Measurements from ENCODE around the gene TMEM255A.
A peak's percentile ranks its signal among the peaks of the same experiment; 100 is the strongest.
"Not testable (repeated sequence)": the region's sequence is repeated elsewhere in the genome, so short reads cannot be mapped to it uniquely, and the experiment has no call there.

Gene TMEM255A

DNA sequence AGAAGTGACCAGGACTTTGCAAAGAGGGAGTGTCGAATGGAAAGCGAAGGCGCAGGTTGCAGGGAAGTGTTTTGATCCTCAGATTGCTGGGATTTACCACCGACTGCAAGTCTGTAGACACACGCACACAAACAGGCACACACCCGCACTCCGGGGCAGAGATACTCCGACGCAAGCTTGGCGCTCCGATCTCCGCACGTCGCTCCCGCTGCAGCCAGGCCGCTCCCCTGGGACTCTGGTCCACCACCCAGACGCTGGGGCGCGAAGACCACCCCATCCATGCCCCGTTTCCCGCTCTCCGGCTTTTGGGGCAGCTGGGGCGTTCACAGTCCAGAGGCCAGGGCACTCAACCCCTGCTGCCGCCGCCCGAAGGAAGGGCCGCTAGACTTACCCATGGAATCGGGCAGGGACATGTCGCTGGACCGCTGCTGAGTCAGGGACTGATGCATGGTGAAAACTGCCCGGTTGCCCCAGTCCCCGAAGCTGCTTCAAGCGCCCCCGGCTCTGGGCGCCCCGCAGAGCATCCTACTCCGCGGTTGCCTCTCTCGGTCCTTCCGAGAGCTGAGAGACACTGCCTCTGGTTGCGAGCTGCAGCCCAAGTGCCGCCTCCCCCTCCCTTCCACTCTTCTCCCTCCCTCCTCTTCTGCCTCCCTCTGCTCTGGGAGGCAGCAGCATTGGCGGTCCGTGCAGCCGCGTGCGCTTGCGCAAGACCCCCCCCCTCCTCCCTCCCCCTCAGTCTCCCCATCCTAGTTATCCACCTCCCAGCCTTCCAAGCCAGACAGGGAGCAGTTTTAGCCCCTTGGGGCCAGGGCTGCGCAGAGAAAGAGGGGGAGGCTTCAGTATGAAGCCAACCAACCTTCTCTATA, at the start of gene TMEM255A:
TSS of gene TMEM255A (minus strand) at position 601 of the 866 bp plus-strand sequence. CDS start at position 449, 152 bp downstream.
- H3K9ac ChIP-seq (ENCODE audit: low read length): peak within 1 kb of the TSS; percentile 70
- peaks cover 97% of the 10 kb centered on the region for H3K27me3 ChIP-seq (ENCODE audit: control insufficient read depth, insufficient read depth, low read length)
- peak within 1 kb of the TSS; percentile 84 for H3K4me3 ChIP-seq (ENCODE audit: low read depth, low read length)
- H3K36me3 ChIP-seq (ENCODE audit: control insufficient read depth, insufficient read depth, low read length): no peaks in the 10 kb centered on the region
- no peaks in the 10 kb centered on the region for H3K9me3 ChIP-seq (ENCODE audit: control insufficient read depth, insufficient read depth, low read depth, low read length)
- H3K27ac ChIP-seq (ENCODE audit: low read depth, low read length): no peak within 1 kb of the TSS
- H3K4me1 ChIP-seq (ENCODE audit: control insufficient read depth, insufficient read depth, low read length): peaks cover 21% of the 10 kb centered on the region

DNA sequence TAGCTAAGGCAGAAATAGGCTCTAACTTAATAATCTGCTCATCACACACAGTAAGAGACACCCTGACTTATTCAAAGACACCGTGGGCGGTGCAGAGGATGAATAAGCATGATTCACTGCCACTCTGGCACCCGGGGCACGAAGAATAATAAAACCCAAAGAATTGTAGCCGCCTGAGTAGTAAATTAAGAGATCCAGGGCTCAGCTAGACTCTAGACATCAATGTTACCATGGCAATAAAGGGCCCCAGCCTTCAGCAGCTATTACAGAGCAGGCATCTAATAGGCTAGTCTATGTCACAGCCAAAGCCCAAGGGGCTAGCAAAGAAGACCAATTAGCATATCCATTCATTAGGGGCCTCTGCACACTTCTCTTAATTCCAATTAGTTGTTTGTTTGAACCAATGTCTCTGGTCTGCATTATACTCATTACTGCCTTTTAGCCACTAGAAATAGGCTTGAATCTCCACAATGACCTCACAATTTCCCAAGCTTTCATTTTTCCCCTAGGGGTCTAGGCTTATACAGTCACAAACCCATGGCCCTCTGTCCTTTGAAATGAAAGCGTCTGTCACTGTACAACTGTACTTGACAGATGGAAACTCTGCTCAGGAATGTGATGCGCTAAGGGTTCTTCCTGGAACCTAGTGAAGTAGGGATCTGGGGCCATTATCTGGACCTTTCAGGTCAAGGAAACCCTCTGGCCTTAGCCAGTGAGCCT, 47.6 kb upstream of the TMEM255A start:
- Histone ChIP-seq H3K4me1 (ENCODE audit: control insufficient read depth, insufficient read depth, low read length) (peaks cover 8% of the 10 kb centered on the region; the same call in 1 of the 2 replicates), H3K9me3 (ENCODE audit: control insufficient read depth, insufficient read depth, low read depth, low read length) (no peaks in the 10 kb centered on the region), H3K4me3 (ENCODE audit: low read depth, low read length) (no peak overlapping the region), H3K9ac (ENCODE audit: low read length) (no peak overlapping the region), H3K27ac (ENCODE audit: low read depth, low read length) (no peak overlapping the region), H3K27me3 (ENCODE audit: control insufficient read depth, insufficient read depth, low read length) (peaks cover 8% of the 10 kb centered on the region; the same call in 1 of the 2 replicates), H3K36me3 (ENCODE audit: control insufficient read depth, insufficient read depth, low read length) (no peaks in the 10 kb centered on the region)

DNA sequence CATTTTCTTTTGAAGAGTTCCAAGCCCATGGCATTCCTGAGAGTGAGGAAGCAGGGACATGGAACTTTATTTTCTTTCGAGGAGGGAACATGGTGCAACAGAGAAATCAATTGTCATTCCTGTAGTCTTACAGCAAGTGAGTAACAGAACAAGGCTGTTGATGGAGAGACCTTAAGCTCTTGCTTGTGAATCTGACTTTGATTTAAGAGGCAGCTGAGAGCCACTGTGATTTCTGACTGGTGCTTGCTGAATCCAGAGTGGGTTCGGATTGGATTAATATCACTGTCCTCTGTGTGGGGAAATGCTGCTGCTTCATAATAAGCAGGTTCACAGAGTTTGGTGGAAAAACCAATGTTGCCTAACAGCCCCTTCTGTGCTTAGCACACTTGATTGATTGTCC, 45.9 kb upstream of the TMEM255A start:
- Histone ChIP-seq H3K27me3 (ENCODE audit: control insufficient read depth, insufficient read depth, low read length) (peaks cover 4% of the 10 kb centered on the region; the same call in 1 of the 2 replicates), H3K9ac (ENCODE audit: low read length) (no peak overlapping the region), H3K9me3 (ENCODE audit: control insufficient read depth, insufficient read depth, low read depth, low read length) (no peaks in the 10 kb centered on the region), H3K27ac (ENCODE audit: low read depth, low read length) (no peak overlapping the region), H3K4me3 (ENCODE audit: low read depth, low read length) (no peak overlapping the region), H3K36me3 (ENCODE audit: control insufficient read depth, insufficient read depth, low read length) (no peaks in the 10 kb centered on the region), H3K4me1 (ENCODE audit: control insufficient read depth, insufficient read depth, low read length) (peaks cover 8% of the 10 kb centered on the region; the same call in 1 of the 2 replicates)

DNA sequence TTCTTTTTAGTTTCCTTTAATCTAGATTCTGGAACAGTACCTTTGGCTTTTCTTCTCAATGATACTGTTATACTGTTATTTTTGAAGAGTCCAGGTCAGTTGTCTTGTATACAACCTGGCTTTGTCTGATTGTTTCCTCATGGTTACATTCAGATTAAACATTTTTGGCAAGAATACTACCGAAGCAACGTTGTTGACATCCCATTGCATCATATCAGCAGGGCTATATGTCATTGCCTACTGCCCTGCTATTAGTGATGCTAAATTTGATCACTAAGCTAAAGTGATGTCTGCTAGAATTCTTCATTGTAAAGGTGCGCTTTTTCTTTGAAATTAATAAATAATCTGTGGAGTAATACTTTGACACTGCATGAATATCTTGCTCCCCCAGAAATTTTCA, 44.8 kb upstream of the TMEM255A start:
- Histone ChIP-seq H3K27me3 (ENCODE audit: control insufficient read depth, insufficient read depth, low read length) (no peaks in the 10 kb centered on the region; the same call in 1 of the 2 replicates), H3K36me3 (ENCODE audit: control insufficient read depth, insufficient read depth, low read length) (no peaks in the 10 kb centered on the region), H3K4me1 (ENCODE audit: control insufficient read depth, insufficient read depth, low read length) (peaks cover 8% of the 10 kb centered on the region; the same call in 1 of the 2 replicates), H3K9ac (ENCODE audit: low read length) (no peak overlapping the region), H3K27ac (ENCODE audit: low read depth, low read length) (no peak overlapping the region), H3K9me3 (ENCODE audit: control insufficient read depth, insufficient read depth, low read depth, low read length) (no peaks in the 10 kb centered on the region), H3K4me3 (ENCODE audit: low read depth, low read length) (no peak overlapping the region)

DNA sequence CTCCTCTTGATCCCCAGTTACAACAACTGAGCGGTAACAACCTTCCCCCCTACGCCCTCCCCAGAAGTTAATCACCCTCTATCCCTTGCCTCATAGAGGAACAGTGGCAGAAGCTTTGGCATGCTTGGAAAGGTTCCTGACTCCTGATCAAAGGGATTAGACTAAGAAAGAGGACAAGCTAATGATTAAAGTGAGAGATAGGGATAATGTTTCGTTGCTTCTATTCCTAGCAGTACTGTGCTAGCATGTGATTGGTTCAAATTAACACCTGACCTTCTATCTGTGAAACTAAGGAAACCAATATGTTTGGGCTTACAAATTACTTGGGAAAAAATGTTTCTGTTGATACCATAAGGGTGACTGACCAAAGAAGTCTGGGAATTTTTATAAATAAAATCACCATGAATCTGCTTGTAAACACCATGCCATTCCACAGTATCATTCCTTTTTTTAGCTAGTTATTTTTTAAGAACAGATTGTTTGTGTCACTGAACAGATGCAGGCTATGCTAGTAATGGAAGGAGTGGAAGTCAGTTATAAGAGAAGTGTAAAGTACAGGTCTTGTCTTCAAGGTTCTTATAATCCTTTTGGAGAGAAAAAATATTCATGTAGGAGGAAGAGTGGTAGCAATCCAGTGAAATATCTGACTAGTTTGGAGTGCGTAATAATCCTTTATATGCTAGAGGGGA, 39.3 kb upstream of the TMEM255A start:
- Histone ChIP-seq H3K27me3 (ENCODE audit: control insufficient read depth, insufficient read depth, low read length) (no peaks in the 10 kb centered on the region; the same call in 1 of the 2 replicates), H3K4me1 (ENCODE audit: control insufficient read depth, insufficient read depth, low read length) (no peaks in the 10 kb centered on the region), H3K9me3 (ENCODE audit: control insufficient read depth, insufficient read depth, low read depth, low read length) (no peaks in the 10 kb centered on the region), H3K9ac (ENCODE audit: low read length) (no peak overlapping the region), H3K4me3 (ENCODE audit: low read depth, low read length) (no peak overlapping the region), H3K27ac (ENCODE audit: low read depth, low read length) (no peak overlapping the region), H3K36me3 (ENCODE audit: control insufficient read depth, insufficient read depth, low read length) (no peaks in the 10 kb centered on the region)

DNA sequence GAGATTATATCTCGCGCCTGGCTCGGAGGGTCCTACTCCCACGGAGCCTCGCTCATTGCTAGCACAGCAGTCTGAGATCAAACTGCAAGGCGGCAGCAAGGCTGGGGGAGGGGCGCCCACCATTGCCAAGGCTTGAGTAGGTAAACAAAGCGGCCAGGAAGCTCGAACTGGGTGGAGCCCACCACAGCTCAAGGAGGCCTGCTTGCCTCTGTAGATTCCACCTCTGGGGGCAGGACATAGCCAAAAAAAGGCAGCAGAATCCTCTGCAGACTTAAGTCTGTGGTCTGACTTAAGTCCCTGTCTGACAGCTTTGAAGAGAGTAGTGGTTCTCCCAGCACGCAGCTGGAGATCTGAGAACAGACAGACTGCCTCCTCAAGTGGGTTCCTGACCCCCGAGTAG, 33.3 kb upstream of the TMEM255A start:
- H3K4me3 ChIP-seq (ENCODE audit: low read depth, low read length); H3K36me3 ChIP-seq (ENCODE audit: control insufficient read depth, insufficient read depth, low read length); H3K27me3 ChIP-seq (ENCODE audit: control insufficient read depth, insufficient read depth, low read length); H3K4me1 ChIP-seq (ENCODE audit: control insufficient read depth, insufficient read depth, low read length); H3K27ac ChIP-seq (ENCODE audit: low read depth, low read length); H3K9ac ChIP-seq (ENCODE audit: low read length): not testable (repeated sequence)
- H3K9me3 ChIP-seq (ENCODE audit: control insufficient read depth, insufficient read depth, low read depth, low read length): peaks cover 29% of the 10 kb centered on the region

DNA sequence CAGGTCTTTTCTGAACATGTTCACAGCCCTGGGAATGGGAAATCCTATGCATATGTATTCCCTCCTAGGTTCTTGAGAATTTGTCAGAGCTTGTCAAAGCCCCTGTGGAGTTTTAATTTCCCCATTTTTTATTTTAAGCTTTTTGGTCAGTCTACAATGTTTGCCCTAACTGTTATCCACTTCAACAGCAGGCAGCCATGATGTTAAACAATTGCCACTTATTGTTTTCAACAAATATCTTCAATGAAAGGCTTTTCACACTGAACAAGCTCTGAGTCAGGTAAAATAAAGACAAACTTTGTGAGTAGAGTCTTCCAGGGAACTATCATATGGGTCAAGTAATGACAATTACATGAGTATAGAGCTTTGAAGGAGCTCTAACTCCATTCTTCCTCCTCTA, 25.6 kb upstream of the TMEM255A start:
- H3K4me3 ChIP-seq (ENCODE audit: low read depth, low read length): no peak overlapping the region
- peaks cover 14% of the 10 kb centered on the region for H3K4me1 ChIP-seq (ENCODE audit: control insufficient read depth, insufficient read depth, low read length)
- no peaks in the 10 kb centered on the region for H3K27me3 ChIP-seq (ENCODE audit: control insufficient read depth, insufficient read depth, low read length)
- H3K9ac ChIP-seq (ENCODE audit: low read length): no peak overlapping the region
- peaks cover 45% of the 10 kb centered on the region for H3K9me3 ChIP-seq (ENCODE audit: control insufficient read depth, insufficient read depth, low read depth, low read length)
- no peak overlapping the region for H3K27ac ChIP-seq (ENCODE audit: low read depth, low read length)
- H3K36me3 ChIP-seq (ENCODE audit: control insufficient read depth, insufficient read depth, low read length): no peaks in the 10 kb centered on the region

DNA sequence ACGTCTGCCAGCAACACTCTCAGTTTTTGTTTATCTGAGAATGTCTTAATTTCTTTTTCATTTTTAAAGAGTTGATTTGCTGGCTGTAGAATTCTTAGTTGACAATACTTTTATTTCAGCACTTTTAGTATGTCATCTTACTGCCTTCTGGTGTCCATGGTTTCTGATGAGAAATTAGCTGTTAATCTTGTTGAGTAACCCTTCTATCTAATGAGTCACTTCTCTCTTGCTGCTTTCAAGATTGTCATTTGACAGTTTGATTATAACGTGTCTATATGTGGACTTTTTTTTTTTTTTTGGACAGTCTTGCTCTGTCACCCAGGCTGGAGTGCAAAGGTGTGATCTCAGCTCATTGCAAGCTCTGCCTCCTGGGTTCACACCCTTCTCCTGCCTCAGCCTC, 24.0 kb upstream of the TMEM255A start:
- no peaks in the 10 kb centered on the region for H3K36me3 ChIP-seq (ENCODE audit: control insufficient read depth, insufficient read depth, low read length)
- no peak overlapping the region for H3K4me3 ChIP-seq (ENCODE audit: low read depth, low read length)
- peaks cover 39% of the 10 kb centered on the region for H3K9me3 ChIP-seq (ENCODE audit: control insufficient read depth, insufficient read depth, low read depth, low read length)
- no peaks in the 10 kb centered on the region for H3K27me3 ChIP-seq (ENCODE audit: control insufficient read depth, insufficient read depth, low read length)
- H3K9ac ChIP-seq (ENCODE audit: low read length): no peak overlapping the region
- no peak overlapping the region for H3K27ac ChIP-seq (ENCODE audit: low read depth, low read length)
- H3K4me1 ChIP-seq (ENCODE audit: control insufficient read depth, insufficient read depth, low read length): peaks cover 15% of the 10 kb centered on the region

DNA sequence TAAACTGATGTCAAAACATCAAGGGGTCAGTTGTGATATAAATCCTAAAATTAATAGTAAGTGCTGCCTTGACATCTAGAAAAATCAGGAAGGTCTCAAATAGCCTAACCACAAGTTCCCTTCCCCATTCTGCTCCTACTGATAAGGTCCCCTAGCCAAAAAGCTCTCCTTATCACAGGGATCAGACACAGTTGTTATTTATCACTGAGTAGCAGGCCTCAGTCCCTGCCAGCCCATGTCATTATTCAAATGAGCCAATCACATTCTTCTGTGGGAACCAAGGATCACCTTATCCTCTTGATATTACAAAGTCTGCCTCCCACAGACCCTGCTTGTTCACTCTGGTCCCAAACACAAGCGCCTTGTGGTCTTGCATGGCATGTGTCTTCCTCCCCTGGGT, 23.3 kb upstream of the TMEM255A start:
- H3K4me3 ChIP-seq (ENCODE audit: low read depth, low read length): no peak overlapping the region
- H3K27me3 ChIP-seq (ENCODE audit: control insufficient read depth, insufficient read depth, low read length): no peaks in the 10 kb centered on the region
- no peaks in the 10 kb centered on the region for H3K36me3 ChIP-seq (ENCODE audit: control insufficient read depth, insufficient read depth, low read length)
- H3K27ac ChIP-seq (ENCODE audit: low read depth, low read length): no peak overlapping the region
- H3K4me1 ChIP-seq (ENCODE audit: control insufficient read depth, insufficient read depth, low read length): peaks cover 15% of the 10 kb centered on the region
- H3K9me3 ChIP-seq (ENCODE audit: control insufficient read depth, insufficient read depth, low read depth, low read length): peaks cover 32% of the 10 kb centered on the region
- no peak overlapping the region for H3K9ac ChIP-seq (ENCODE audit: low read length)

DNA sequence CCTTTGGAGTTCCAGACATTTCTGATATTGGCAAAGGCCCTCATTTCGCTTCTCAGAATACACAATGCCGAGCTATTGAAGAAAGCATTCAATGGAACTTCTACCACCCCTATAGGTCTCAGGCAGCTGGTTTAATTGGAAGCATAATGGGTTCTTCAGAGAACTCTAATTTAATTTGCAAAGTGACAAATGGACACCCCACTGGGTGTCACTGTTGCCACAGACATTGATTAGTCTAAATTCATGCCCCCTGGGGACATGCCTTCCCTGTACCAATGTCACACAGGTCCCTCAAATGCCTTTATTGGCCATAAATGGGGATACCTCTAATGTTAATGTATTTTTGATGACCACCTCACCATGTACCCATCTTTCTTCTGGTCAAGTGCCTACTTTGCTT, 22.9 kb upstream of the TMEM255A start:
- Histone ChIP-seq H3K27ac (ENCODE audit: low read depth, low read length) (no peak overlapping the region), H3K4me1 (ENCODE audit: control insufficient read depth, insufficient read depth, low read length) (peaks cover 15% of the 10 kb centered on the region), H3K9me3 (ENCODE audit: control insufficient read depth, insufficient read depth, low read depth, low read length) (peaks cover 29% of the 10 kb centered on the region), H3K36me3 (ENCODE audit: control insufficient read depth, insufficient read depth, low read length) (no peaks in the 10 kb centered on the region), H3K27me3 (ENCODE audit: control insufficient read depth, insufficient read depth, low read length) (no peaks in the 10 kb centered on the region), H3K9ac (ENCODE audit: low read length) (no peak overlapping the region), H3K4me3 (ENCODE audit: low read depth, low read length) (no peak overlapping the region)

Measured in HUES6 (cell line).